ENCODE data around the gene CFAP298. TPM values are rescaled to one million over a fixed set of nuclear protein-coding genes. Genes with fewer than 3 reads are reported as not detected.

The CFAP298 gene
- total RNA-seq, 1 donor from 2014 or later, result 52.0 TPM

DNA sequence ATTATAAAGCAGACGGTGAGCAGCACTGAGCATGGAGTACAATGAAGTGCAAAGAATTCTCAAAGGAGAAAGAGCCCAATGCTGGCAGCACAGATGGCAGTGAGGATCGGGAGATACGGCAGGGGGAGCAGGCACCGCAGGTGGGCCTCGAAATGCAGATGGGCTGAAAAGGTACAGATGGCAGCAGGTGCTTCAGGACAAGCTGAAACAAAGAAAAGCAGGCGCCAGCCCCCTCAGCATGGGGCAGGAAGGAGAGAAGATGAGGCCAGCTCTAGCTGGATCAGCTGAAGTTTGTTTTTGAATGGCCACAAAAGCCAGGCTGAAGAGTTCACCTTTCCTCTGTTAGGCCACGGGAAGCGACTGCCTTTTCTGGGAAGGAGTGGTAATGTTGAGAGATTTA is 7.7 kb downstream of the CFAP298 start:
- no peak overlapping the region for H3K9ac ChIP-seq
- peaks cover 20% of the 10 kb centered on the region for H3K4me1 ChIP-seq

DNA sequence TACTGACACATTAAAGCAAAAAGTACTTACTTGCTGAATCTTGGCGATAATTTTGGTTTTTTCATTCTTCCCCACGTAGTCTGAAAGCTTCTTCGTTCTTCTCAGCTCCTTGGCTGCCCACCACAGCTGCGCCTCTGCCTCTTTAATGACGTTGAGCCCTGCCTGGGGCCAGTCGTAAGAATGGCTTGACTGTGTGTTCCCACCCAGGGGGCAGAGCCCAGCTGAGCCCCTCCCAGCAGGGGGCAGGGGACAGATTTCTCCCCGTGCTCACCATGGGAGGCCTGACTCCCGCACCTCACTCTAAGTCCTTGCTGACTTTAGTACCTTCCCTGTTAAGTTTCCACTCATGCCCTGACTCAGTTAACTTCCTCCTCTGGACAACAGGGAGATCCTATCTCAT is 9.0 kb downstream of the CFAP298 start:
- DNase-seq (ENCODE audit: low spot score), result no peak
- Histone ChIP-seq H2AFZ (replicated peaks) (no peak overlapping the region), H3K27me3 (no peaks in the 10 kb centered on the region), H3K9me3 (ENCODE audit: low read depth) (no peaks in the 10 kb centered on the region), H4K20me1 (ENCODE audit: low read depth) (peaks cover 25% of the 10 kb centered on the region), H3K4me3 (no peak overlapping the region), H3K4me2 (no peak overlapping the region), H3K36me3 (no peaks in the 10 kb centered on the region), H3K79me2 (ENCODE audit: low read depth) (no peaks in the 10 kb centered on the region), H3K4me1 (peaks cover 20% of the 10 kb centered on the region), H3K27ac (no peak overlapping the region), H3K9ac (no peak overlapping the region), H3F3A (ENCODE audit: low read depth) (peaks cover 42% of the 10 kb centered on the region)
- TF ChIP-seq EZH2phosphoT487 (IDR thresholded peaks at IDR 0.05) (no peak), EZH2 (IDR thresholded peaks at IDR 0.05) (no peak)
- TF ChIP-seq, protein P1, sequence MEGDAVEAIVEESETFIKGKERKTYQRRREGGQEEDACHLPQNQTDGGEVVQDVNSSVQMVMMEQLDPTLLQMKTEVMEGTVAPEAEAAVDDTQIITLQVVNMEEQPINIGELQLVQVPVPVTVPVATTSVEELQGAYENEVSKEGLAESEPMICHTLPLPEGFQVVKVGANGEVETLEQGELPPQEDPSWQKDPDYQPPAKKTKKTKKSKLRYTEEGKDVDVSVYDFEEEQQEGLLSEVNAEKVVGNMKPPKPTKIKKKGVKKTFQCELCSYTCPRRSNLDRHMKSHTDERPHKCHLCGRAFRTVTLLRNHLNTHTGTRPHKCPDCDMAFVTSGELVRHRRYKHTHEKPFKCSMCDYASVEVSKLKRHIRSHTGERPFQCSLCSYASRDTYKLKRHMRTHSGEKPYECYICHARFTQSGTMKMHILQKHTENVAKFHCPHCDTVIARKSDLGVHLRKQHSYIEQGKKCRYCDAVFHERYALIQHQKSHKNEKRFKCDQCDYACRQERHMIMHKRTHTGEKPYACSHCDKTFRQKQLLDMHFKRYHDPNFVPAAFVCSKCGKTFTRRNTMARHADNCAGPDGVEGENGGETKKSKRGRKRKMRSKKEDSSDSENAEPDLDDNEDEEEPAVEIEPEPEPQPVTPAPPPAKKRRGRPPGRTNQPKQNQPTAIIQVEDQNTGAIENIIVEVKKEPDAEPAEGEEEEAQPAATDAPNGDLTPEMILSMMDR (IDR thresholded peaks at IDR 0.05), result no peak
- Mint-ChIP-seq H3K27ac (no peak overlapping the region), H3K4me1 (peaks cover 11% of the 10 kb centered on the region), H3K4me3 (peak overlapping the region; percentile 22), H3K27me3 (ENCODE audit: insufficient read depth, low read depth) (peaks cover 5% of the 10 kb centered on the region), H3K9me3 (no peaks in the 10 kb centered on the region), H3K36me3 (peaks cover 23% of the 10 kb centered on the region)

More for the DNA sequence above, 7.7 kb downstream of the CFAP298 start:
- Histone ChIP-seq H3K27me3 (no peaks in the 10 kb centered on the region), H3K36me3 (no peaks in the 10 kb centered on the region), H3K4me2 (peak overlapping the region; percentile 14), H3K9me3 (ENCODE audit: low read depth) (no peaks in the 10 kb centered on the region), H3K4me3 (no peak overlapping the region), H3F3A (ENCODE audit: low read depth) (peaks cover 42% of the 10 kb centered on the region), H2AFZ (replicated peaks) (no peak overlapping the region), H3K27ac (peak overlapping the region; percentile 21), H3K79me2 (ENCODE audit: low read depth) (no peaks in the 10 kb centered on the region), H4K20me1 (ENCODE audit: low read depth) (peaks cover 25% of the 10 kb centered on the region)
- peak overlapping the region; percentile 40 for H3K27ac Mint-ChIP-seq
- H3K36me3 Mint-ChIP-seq, result peaks cover 27% of the 10 kb centered on the region
- H3K4me3 Mint-ChIP-seq, result no peak overlapping the region
- no peak for TF ChIP-seq EZH2phosphoT487 (IDR thresholded peaks at IDR 0.05)
- peaks cover 16% of the 10 kb centered on the region for H3K4me1 Mint-ChIP-seq
- DNase-seq (ENCODE audit: low spot score), result peak; percentile 47
- H3K9me3 Mint-ChIP-seq, result no peaks in the 10 kb centered on the region
- peaks cover 5% of the 10 kb centered on the region for H3K27me3 Mint-ChIP-seq (ENCODE audit: insufficient read depth, low read depth)

DNA sequence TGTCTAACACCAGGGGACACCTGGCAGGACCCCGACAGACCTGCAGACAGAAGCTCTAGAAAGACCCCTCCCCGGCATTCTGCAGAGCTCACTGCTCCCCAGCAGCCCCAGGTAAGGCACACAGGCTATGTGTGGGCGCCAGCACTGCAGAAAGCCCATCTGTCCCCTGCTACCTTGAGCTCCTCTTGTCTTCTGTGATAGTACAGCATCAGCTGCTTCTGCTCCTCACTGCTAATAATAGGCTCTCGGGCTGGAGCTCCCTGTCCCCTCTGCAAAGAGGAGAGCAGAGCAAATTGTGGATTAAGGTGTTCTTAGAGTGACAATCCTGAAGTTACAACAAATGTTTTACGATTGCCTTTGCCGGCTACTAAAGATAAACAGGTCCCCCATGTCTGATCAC is 10.1 kb downstream of the CFAP298 start:
- H3K27ac Mint-ChIP-seq, result no peak overlapping the region
- no peaks in the 10 kb centered on the region for H3K36me3 ChIP-seq

DNA sequence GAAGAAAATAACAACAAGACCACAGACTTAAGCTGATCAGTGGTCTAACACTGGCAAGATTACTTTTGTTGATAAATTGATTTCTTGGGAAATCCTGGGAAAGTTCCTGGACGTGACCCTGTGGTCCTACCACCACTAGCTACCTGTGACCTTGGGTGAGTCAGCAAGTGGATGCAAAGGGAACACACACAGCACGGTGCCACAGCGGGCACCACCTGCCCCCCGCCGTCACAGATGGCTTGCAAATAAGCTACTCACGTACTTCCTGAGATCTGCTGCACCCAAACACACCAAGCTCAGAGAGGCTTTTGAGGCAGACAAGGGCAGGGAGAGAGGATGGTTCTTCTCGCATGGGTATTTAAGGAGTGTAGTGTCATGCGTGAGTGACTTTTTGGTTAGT is 12.7 kb downstream of the CFAP298 start:
- Histone ChIP-seq H3K9me3 (ENCODE audit: low read depth) (no peaks in the 10 kb centered on the region), H3K9ac (no peak overlapping the region), H3K4me3 (no peak overlapping the region), H3K27ac (no peak overlapping the region), H3K79me2 (ENCODE audit: low read depth) (no peaks in the 10 kb centered on the region), H3F3A (ENCODE audit: low read depth) (peaks cover 24% of the 10 kb centered on the region), H3K4me2 (no peak overlapping the region), H3K4me1 (peaks cover 7% of the 10 kb centered on the region), H3K27me3 (no peaks in the 10 kb centered on the region), H4K20me1 (ENCODE audit: low read depth) (peaks cover 10% of the 10 kb centered on the region), H3K36me3 (no peaks in the 10 kb centered on the region), H2AFZ (replicated peaks) (no peak overlapping the region)
- Mint-ChIP-seq H3K27me3 (ENCODE audit: insufficient read depth, low read depth) (peaks cover 5% of the 10 kb centered on the region), H3K36me3 (peaks cover 8% of the 10 kb centered on the region), H3K9me3 (no peaks in the 10 kb centered on the region), H3K4me1 (peaks cover 5% of the 10 kb centered on the region), H3K4me3 (no peak overlapping the region), H3K27ac (no peak overlapping the region)
- TF ChIP-seq EZH2 (IDR thresholded peaks at IDR 0.05) (no peak), EZH2phosphoT487 (IDR thresholded peaks at IDR 0.05) (no peak)
- TF ChIP-seq, protein P1 (IDR thresholded peaks at IDR 0.05), result no peak
- no peak for DNase-seq (ENCODE audit: low spot score)

More for the DNA sequence above, 10.1 kb downstream of the CFAP298 start:
- no peak for DNase-seq (ENCODE audit: low spot score)
- H3K9ac ChIP-seq, result no peak overlapping the region
- Mint-ChIP-seq H3K4me1 (peaks cover 11% of the 10 kb centered on the region), H3K36me3 (peaks cover 18% of the 10 kb centered on the region), H3K9me3 (no peaks in the 10 kb centered on the region), H3K27me3 (ENCODE audit: insufficient read depth, low read depth) (peaks cover 3% of the 10 kb centered on the region), H3K4me3 (no peak overlapping the region)
- H3K27me3 ChIP-seq, result no peaks in the 10 kb centered on the region
- peaks cover 42% of the 10 kb centered on the region for H3F3A ChIP-seq (ENCODE audit: low read depth)
- TF ChIP-seq EZH2 (IDR thresholded peaks at IDR 0.05), result no peak
- TF ChIP-seq, protein P1 (IDR thresholded peaks at IDR 0.05), result no peak
- no peak for TF ChIP-seq EZH2phosphoT487 (IDR thresholded peaks at IDR 0.05)
- peaks cover 20% of the 10 kb centered on the region for H3K4me1 ChIP-seq
- H4K20me1 ChIP-seq (ENCODE audit: low read depth), result peaks cover 25% of the 10 kb centered on the region
- no peak overlapping the region for H3K27ac ChIP-seq
- no peak overlapping the region for H3K4me2 ChIP-seq
- no peak overlapping the region for H3K4me3 ChIP-seq
- no peak overlapping the region for H2AFZ ChIP-seq (replicated peaks)
- H3K9me3 ChIP-seq (ENCODE audit: low read depth), result no peaks in the 10 kb centered on the region
- no peaks in the 10 kb centered on the region for H3K79me2 ChIP-seq (ENCODE audit: low read depth)

All from neural progenitor cell (in vitro differentiated cells).